GM15510 (cell line): ENCODE results near the gene HOXD10.

ENCODE experiments used
- POLR2A ChIP-seq: IDR thresholded peaks from 3 replicates; pipeline ENCODE4 v1.6.1; 2011; ENCODE audit warnings: borderline replicate concordance; ENCODE audit not compliant: insufficient read length; ENCODE audit errors: extremely low read depth

The HOXD10 gene

GRCh38 chr2:176138526-176138922 lies 21.9 kb downstream of the HOXD10 start:
- TF ChIP-seq POLR2A: no peak

- no peak for TF ChIP-seq POLR2A
Measured at GRCh38 chr2:176138923-176139660, 22.5 kb downstream of the HOXD10 start.

DNA sequence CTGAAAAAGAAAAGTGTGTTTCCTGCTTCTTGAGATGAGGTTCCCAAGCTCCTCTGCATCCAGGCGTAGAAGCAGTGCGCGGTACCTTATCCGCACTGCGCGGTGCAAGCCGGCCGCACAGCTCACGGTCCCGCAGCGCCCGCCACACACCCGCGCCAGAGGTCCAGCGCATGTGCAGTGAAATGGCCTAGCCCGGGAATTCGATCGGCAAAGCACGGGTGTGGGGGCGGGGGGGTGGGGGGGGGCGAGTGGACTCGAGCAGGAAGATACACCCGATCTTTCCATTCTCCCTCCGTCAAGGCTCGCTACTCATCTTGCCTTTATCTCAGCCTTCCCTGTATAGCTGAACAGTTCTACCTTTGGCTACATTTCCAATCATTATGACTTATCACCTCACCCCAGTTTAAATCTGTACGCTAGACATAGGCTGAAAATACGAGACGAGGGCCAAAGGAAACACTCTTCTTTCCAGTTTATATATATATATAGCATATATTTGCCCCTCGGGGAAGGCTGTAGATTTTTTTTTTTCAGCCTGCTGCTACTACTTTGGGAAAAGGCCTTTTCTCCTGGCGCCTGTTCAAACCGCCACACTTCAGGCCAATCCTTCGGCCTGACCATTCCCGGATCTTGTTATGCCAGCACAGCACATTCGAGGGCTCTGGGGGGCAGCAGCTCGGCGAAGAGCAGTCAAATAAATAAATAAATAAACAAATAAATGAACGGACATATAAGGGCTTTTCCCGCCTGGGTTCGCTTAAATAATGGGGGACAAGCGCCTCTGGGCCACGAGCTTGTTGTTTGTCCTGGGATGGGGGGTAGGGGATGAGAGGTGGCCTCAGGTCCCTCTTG lies 23.3 kb downstream of the HOXD10 start:
- no peak for TF ChIP-seq POLR2A

GRCh38 chr2:176140513-176141317 lies 24.1 kb downstream of the HOXD10 start:
- TF ChIP-seq POLR2A: no peak

DNA sequence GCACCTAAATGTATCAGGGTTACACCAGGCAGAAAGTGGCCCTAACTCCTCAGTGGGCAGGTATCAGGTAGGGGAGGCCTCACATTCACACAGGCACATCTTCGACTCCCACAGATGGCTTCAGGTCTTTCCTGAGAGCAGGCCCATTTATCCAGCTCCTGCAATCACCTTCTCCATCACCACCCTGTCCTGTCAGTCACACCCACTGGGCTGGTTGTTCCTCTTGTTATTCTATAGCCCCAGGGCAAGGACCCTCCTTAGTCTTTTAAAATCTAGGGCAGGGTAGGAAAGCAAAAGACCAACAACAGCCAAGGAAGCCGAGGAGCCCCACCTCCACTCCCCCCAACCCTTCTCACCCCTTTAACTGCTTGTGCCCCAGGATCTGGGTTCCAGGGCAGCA lies 25.7 kb downstream of the HOXD10 start:
- TF ChIP-seq POLR2A: no peak

DNA sequence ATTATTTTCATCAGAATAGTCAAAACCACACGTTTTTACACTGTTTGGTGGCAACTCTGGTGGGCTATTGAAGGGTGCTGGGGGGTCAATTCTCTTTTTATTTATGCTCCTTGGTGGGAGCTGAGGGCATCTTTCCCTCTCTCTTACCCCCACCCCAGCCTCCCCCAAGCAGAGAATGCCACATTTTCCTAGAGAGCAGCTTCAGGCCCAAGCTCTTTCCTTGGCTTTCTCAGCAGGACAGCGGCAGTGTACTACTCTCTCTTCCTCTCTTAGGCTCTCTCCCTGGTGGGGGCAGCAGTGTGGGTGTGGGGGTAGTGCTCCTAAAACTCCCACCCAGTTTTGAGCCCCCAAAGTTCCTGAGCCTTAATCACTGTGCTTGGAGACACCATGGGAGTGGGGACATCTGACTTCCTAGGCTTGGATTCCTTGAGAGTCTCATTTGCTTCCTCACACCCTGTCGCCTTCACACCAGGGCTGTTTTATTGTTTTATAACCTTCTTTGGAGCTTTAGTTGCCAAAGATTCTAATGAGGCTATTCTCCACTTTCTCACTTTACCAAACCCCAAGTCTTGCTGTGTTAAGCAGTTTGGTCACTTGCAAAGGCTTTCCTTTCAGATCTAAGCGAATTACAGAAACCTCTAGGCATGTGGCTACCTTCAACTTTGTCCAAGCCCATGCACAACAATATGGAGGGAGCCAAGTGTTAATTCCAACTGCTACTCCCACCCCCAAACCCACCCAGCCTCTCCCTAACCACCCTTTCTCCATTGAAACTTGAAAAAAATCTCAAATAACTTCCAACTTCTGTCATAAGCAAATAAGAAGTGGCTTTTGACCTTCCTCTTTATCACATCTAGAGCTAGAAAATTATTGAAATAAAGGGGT lies 28.7 kb downstream of the HOXD10 start:
- no peak for TF ChIP-seq POLR2A

GRCh38 chr2:176146101-176146500 lies 29.5 kb downstream of the HOXD10 start:
- no peak for TF ChIP-seq POLR2A

DNA sequence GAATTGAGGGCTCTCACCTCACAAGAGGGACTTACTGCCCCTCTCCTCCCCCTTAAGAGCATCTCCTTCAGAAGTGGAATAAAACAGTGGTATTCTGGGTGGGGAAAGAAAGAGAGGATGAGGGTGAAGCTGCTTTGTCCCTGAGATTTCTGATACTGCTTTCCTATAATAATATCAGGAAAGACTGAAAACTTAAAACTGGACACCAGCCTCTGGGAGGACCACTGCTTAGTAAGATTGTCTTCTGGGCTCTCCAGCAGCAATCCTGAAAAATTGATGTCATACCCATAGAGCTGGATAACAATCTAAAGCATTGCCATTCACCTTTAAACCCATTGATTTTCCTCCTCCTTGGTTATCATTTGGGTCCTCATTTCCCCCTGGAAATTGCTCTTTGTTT lies 30.1 kb downstream of the HOXD10 start:
- no peak for TF ChIP-seq POLR2A

DNA sequence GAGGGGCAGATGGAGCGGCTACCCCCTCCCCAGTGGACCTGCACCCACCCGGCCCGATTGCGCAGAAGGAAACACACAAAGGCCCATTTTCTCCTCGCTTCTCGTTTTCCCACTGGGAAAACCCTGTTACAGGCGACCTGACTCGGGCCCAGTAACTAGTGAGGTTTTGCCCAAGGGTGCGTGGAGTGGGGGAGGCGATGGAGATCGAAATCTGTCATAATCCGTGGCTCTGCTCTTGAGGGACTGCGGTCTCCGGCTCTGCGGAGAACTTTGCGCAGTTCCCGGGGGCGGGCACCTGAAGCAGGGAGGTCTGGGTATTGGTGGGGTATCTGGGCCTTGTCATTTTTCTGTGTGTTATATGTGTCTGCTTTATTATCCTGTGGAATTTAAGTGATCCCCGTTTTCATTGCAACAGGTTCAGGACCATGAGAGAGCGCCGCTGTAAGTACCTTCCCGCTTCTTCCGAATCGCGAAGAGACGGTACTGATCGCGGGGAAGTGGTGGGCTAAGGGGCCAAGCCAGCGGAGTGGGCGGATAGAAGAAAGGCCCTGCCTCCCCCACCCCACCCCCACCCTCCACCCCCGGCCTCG lies 30.7 kb downstream of the HOXD10 start:
- no peak for TF ChIP-seq POLR2A

- TF ChIP-seq POLR2A: no peak
Measured at GRCh38 chr2:176147800-176148496, 31.4 kb downstream of the HOXD10 start.

GRCh38 chr2:176148751-176149421 lies 32.3 kb downstream of the HOXD10 start:
- TF ChIP-seq POLR2A: no peak

- TF ChIP-seq POLR2A: no peak
Measured at GRCh38 chr2:176149481-176149938, 32.9 kb downstream of the HOXD10 start.
